Mammary epithelial cell (primary cell): ENCODE measurements around the gene THBS1.

Experiments used
- EZH2 ChIP-seq: IDR thresholded peaks from 2 replicates; pipeline ENCODE4 v1.6.1; 2012; ENCODE audit warnings: low read length, inconsistent platforms, borderline replicate concordance
- TF ChIP-seq, protein P1 (sequence below), 2 donors: IDR thresholded peaks in 1 of 2; conservative IDR thresholded peaks in 1 of 2; 2 replicates each; pipeline ENCODE4 v1.5.1; 2011 to 2012; ENCODE audit warnings: inconsistent platforms in 2 of 2, low read length in 2 of 2, mild to moderate bottlenecking in 2 of 2, control low read depth in 1 of 2, low read depth in 1 of 2; ENCODE audit not compliant: insufficient read depth in 1 of 2; ENCODE audit errors: extremely low read depth in 1 of 2

DNA sequence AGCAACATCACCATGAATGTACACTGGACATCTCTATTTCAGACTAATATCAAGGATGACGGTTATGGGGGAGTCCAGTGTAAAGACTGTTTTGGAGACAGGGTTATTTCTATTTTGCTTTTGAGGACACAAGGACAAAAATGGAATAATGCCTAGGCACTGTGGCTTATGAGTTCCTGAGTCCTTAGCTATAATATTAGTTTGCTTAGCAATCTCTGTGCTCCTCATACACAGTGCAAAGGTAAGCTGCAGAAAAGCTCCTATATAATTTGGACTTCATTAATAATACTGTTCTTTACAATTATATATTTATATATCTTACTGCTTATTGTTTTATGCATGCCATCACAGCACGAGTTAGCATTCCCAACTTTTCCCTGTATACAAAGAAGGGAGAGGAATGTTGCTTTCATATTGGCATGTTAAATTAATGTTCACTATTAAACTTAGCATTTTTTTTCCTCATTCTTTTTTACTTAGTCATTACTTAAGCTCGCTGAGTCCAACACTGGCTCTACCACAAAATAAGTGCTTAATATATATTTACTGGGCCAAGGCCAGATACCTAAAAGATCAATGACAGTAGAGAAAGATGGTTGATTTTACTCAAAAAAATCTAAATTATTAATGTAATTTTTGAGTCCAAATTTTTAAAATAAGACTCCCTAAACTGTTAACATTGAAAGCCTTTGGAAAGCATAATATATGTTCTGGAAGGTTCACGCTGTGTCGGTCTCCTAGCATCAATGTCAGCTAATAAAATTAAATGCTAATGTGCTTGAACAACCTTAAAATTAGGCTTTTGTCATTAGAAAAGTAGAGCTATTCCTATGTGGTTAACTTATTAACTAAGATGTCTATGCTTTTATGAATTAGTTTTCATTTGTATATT lies 13.8 kb downstream of the THBS1 start:
- TF ChIP-seq, protein P1, sequence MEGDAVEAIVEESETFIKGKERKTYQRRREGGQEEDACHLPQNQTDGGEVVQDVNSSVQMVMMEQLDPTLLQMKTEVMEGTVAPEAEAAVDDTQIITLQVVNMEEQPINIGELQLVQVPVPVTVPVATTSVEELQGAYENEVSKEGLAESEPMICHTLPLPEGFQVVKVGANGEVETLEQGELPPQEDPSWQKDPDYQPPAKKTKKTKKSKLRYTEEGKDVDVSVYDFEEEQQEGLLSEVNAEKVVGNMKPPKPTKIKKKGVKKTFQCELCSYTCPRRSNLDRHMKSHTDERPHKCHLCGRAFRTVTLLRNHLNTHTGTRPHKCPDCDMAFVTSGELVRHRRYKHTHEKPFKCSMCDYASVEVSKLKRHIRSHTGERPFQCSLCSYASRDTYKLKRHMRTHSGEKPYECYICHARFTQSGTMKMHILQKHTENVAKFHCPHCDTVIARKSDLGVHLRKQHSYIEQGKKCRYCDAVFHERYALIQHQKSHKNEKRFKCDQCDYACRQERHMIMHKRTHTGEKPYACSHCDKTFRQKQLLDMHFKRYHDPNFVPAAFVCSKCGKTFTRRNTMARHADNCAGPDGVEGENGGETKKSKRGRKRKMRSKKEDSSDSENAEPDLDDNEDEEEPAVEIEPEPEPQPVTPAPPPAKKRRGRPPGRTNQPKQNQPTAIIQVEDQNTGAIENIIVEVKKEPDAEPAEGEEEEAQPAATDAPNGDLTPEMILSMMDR (conservative IDR thresholded peaks at IDR 0.05 in 1 of 2, IDR thresholded peaks at IDR 0.05 in 1 of 2; ENCODE audit: extremely low read depth in 1 of 2, insufficient read depth in 1 of 2, low read depth in 1 of 2, low read length in 2 of 2) = no peak
- TF ChIP-seq EZH2 = no peak
